Tibial nerve (tissue), 4 donors: Measurements from ENCODE around the gene SLC43A2.

ENCODE experiments used
- EP300 ChIP-seq, 2 donors: sonication (generic); formaldehyde crosslinking; IDR thresholded peaks; one replicate each; pipeline ENCODE4 v1.6.1; 2017; ENCODE audit warnings: antibody characterized with exemption in 2 of 2, mild to moderate bottlenecking in 1 of 2
- POLR2A ChIP-seq, 2 donors: fragments of 450-650 bp; IDR thresholded peaks; one replicate each; pipeline ENCODE4 v1.6.1; 2017; ENCODE audit warnings: antibody characterized with exemption in 2 of 2, mild to moderate bottlenecking in 2 of 2, moderate library complexity in 2 of 2
- TF ChIP-seq, protein P1 (sequence below), 5 experiments: fragments of 200-600 bp in 3 of 5; fragments of 450-650 bp in 2 of 5; sonication (generic) in 3 of 5; IDR thresholded peaks; one replicate each; pipeline ENCODE4 v1.5.1; 2016 to 2019; ENCODE audit warnings: antibody characterized with exemption in 5 of 5, mild to moderate bottlenecking in 3 of 5, moderate library complexity in 2 of 5

- TF ChIP-seq POLR2A (IDR thresholded peaks at IDR 0.05): no peak
- TF ChIP-seq, protein P1, sequence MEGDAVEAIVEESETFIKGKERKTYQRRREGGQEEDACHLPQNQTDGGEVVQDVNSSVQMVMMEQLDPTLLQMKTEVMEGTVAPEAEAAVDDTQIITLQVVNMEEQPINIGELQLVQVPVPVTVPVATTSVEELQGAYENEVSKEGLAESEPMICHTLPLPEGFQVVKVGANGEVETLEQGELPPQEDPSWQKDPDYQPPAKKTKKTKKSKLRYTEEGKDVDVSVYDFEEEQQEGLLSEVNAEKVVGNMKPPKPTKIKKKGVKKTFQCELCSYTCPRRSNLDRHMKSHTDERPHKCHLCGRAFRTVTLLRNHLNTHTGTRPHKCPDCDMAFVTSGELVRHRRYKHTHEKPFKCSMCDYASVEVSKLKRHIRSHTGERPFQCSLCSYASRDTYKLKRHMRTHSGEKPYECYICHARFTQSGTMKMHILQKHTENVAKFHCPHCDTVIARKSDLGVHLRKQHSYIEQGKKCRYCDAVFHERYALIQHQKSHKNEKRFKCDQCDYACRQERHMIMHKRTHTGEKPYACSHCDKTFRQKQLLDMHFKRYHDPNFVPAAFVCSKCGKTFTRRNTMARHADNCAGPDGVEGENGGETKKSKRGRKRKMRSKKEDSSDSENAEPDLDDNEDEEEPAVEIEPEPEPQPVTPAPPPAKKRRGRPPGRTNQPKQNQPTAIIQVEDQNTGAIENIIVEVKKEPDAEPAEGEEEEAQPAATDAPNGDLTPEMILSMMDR (IDR thresholded peaks at IDR 0.05): no peak
- TF ChIP-seq EP300 (IDR thresholded peaks at IDR 0.05): no peak
Measured at GRCh38 chr17:1563786-1564613, 64.6 kb downstream of the SLC43A2 start.
